ENCODE results near the gene CPSF4.
A peak's percentile ranks its signal among the peaks of the same experiment; 100 is the strongest.
"Not testable (repeated sequence)": the region's sequence is repeated elsewhere in the genome, so short reads cannot be mapped to it uniquely, and the experiment has no call there.

CPSF4 gene

DNA sequence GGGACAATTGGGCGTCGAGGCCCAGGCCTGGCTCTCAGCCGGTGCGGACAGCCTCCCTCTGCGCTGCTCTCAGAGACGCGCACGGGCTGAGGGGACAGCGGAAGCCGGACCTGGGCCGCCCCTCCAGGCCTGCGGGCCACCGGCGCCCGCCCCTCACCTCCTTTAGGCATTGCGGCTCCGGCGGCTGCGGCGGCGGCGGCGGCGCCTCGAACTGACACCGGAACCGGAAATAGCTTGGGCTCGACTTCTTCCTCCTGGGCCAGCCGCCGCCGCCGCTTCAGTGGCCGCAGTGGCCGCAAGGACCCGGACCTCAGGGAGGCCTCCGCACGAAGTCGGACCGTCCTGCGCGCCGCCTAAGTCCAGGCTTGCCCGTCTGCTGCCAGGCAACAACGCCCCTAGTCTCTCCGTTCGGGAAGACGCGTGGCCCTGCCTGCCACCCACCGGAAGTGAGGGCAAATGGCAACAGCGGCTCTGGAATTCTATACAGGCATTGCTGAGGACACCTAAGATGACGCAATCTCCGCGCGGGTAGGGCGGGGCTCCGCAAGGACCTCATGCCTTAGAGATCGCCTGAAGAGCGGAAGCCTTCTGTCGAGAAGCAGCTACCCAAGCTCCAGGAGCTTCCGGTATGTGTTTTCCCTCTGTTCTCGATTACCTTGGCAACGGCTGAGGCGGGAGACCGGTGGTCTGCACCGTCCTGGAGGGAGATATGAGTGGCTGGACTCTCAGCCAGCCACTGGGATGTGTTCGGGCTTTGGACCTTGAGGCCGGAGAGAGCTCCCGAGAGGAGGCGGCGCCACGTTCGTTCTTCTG, 30.2 kb upstream of the CPSF4 start, which contains the start of the genes BUD31 and PDAP1:
Gene BUD31 (plus strand): TSS at position 591 of the 813 bp plus-strand sequence. CDS start 2,124 bp downstream, outside the sequence.
Gene PDAP1 (minus strand): TSS at position 219 of the 813 bp plus-strand sequence. CDS start 49 bp downstream, at position 170.
- DNase-seq (ENCODE audit: low spot score), result peak; percentile 96

DNA sequence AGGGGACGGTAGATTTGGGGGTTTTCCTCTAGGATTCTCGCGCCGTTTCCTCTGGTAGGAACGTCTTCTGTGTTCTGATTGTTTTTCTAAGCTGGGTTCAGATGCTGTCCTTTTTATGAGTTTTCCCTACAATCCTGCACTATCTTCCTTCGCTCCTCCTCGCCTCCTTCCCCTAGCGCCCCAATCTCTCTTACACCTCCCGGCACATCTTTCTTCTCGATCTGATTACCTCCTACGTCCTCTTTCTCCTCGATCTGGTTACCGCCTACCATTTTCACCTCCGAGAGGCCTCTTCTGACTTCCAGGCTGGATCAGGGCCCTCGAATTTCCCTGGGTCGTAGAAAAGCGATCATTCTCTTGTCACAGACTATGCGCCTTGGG, 29.6 kb upstream of the CPSF4 start:
- no peak for DNase-seq (ENCODE audit: low spot score)

DNA sequence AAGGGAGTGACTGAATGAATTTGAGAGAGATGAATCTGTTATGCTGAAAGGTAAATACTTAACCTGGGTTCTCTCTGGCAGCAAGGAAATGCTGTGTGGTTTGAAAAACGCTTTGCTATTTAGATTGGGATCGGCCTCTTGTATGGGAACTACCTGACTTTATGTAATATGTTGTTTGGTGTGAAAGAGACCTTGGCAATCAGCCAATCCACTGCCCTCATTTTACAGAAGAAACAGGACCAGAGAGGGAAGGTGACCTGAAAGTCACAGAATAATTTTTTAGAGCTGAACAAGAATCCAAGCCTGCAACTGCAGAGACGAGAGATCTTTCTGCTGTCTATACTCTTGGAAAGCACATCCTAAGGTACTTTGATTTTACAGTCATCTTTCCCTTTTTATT, 28.9 kb upstream of the CPSF4 start:
- no peak for DNase-seq (ENCODE audit: low spot score)

DNA sequence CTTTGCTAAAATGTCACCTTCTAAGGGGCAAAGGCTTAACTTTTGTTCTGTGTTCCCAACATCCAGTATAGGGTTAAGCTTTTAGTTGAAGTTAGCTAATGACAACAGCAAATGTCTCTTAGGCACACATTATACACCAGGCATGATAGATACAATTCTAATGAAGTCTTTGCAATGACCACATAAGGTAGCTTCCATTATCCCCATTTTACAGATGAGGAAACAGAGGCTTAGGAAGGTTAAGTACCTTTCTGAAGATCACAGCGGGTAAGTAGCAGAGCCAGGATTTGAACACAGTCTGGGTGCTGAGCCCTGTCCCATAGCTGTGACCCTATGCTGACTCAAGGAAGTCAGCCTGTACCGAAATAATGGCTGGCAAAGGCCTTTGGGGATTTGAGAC, 28.1 kb upstream of the CPSF4 start:
- DNase-seq (ENCODE audit: low spot score), result no peak

DNA sequence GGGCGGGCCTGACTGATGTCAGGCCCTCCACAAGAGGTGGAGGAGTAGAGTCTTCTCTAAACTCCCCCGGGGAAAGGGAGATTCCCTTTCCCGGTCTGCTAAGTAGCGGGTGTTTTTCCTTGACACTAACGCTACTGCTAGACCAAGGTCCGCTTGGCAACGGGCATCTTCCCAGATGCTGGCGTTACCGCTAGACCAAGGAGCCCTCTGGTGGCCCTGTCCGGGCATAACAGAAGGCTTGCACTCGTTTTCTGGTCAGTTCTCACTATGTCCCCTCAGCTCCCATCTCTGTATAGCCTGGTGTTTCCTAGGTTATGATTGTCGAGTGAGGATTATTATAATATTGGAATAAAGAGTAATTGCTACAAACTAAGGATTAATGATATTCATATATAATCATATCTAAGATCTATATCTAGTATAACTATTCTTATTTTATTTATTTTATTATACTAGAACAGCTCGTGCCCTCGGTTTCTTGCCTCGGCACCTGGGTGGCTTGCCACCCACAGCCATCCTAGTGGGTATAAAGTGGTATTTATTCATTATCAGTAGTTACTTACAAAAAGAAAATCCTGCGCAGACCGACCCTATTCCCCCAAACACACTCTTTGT, 23.1 kb upstream of the CPSF4 start:
- peak; percentile 63 for DNase-seq (ENCODE audit: low spot score)

DNA sequence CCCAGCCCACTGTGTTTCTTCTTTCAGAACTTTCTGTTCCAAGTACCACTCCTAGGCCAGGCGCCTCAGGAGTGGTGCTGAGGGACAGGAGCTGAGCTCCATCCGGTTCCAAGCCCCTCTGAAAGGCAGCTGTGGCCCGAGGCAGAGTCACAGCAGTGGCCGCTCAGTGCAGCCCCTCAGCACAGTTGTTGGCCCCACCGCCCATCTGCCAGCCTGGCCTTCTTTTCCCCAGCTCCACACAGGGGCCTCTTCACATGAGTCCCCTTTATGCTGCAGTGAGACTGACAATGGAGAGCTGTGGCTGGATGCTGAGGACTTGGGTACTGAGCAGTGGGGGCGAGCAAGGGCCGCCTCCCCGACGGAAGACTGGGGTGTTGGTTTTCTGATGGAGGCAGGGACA, 20.5 kb upstream of the CPSF4 start:
- no peak for DNase-seq (ENCODE audit: low spot score)

DNA sequence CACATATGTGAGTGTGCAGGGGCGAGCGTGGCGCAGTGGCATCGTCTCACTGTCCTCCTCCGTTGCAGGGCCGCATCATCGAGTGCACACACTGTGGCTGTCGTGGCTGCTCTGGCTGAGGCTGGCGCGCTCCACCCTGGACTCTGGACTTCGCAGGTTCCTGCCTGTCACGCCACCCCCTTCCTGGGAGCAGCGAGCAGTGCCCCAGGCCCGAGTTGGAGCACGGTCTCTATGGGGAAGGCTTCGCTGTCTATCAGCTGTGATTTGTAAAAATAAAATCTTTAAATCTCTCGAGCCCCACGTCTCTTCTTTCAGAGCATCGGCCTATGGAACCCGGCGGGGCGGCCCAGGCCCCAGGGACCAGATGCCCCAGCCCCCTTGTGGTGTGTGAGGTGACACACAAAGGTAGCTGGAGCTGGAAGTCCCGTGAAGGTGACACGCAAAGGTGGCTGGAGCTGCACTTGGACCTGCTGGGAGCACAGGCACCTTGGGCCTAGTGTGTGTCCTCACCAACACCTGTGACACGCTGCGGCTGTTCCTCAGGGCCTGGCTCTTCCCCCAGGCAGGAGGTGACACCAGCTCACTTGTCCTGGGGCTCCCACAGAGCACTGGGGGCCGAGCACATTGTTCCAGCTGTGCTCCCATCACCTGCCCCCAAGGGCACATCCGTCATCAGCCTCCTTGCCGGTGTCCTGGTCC, 19.3 kb upstream of the CPSF4 start:
- no peak for DNase-seq (ENCODE audit: low spot score)

DNA sequence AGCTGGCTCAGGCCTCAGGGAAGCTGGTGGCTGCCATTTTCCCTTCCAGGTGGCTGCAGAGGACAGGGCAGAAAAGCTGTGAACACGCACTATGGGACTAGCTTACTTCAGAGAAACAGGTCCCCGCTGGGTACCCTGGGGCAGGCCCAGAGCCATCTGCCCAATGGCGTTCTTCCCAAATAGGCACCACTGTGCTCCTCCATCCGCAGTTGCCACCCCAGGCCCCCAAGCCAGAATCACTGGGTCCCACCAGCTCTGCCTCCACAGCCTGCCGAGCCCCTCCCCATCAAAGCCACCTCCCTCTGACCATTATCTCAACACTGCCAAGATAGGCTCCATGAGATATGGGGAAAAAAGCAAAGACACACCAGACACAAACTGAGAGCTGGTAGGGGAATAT, 18.5 kb upstream of the CPSF4 start:
- no peak for DNase-seq (ENCODE audit: low spot score)

DNA sequence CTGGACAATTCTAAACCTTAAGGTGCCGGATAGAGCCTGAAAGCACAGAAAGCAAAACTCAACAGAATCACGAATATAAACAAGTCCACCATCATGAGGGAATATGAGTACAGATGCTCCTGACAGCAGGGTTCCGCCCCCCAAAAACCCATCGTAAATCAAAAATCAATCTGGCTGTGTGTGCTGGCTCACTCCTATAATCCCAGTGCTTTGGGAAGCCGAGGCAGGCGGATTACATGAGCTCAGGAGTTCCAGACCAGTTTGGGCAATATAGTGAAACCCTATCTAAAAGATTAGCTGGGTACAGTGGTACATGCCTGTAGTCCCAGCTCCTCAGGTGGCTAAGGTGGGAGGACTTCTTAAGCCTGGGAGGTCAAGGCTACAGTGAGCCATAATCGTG, 17.8 kb upstream of the CPSF4 start:
- DNase-seq (ENCODE audit: low spot score), result no peak

DNA sequence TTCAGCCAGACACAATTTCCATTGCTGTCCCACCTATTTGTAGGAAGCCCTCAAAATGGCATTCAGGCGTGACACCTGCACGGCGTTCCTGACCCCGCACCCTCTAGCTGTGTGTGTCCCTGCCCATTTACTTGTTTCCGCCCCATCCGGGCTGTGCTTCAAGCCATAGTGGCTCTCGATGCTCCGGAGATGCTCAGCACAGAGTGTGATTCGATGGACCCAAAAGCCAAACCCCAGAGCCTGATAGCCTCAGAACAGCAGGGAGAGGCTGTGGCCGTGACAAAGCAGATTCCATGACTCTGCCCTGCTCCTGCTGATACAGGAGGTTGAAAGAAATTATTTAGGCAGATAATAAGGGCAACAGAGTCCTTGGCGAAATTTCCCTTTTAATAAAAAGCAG, 16.6 kb upstream of the CPSF4 start:
- DNase-seq (ENCODE audit: low spot score), result no peak

DNA sequence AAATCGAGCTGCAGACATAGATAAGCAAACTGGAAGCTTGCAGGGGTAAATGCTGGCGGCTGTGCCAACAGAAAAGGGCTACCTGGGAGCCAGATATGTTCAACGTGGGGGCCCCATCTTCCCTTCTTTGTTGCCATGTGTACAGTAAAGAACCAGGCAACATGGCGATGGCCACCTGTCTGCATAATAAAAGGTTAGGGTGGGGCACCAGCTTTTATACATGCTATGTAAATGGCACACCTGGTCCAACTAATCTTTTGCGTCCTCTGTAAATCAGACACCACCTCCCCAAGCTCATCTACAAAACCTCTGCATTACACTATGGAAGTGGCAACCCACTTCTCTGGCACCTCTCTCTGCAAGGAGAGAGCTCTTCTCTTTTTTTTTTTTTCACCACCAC, 16.1 kb upstream of the CPSF4 start:
- DNase-seq (ENCODE audit: low spot score), result no peak

DNA sequence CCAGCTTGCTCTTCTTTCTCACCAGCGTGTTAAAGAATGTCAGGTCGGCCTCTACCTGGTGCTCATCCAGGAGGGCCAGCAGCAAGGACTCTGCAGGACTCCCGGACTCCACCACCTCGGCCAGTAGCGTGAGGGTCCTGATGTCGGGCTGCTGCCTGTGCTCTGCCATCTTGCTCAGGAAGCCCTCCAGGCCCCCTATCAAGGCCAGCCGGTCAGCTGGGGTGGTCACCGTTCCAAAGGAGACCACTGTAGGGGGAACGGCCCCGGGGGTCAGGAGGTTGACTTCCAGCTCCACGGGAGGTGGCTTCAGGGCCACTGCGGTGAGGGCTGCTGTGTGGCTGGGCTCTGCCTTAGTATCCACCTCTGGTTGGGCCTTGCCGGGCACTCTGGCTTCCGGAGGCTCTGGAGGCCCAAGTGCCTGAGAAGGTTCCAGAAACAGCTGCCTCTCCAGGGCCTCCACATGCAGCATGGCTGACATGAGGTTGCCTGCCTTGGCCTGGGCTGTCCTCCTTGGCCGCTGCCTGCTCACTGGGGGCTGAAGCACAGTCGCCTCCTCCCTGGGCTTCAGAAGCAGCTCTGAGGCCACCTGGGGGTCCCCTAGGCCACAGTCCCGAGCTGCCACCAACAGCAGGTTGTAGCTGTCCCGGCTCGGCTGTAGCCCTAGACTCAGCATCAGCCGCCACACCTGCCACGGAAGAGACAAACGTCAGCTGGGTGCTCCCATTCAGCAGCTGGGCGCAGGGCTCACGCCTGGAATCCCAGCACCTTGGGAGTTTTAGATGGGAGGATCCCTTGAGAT, 13.6 kb upstream of the CPSF4 start:
- DNase-seq (ENCODE audit: low spot score), result no peak

DNA sequence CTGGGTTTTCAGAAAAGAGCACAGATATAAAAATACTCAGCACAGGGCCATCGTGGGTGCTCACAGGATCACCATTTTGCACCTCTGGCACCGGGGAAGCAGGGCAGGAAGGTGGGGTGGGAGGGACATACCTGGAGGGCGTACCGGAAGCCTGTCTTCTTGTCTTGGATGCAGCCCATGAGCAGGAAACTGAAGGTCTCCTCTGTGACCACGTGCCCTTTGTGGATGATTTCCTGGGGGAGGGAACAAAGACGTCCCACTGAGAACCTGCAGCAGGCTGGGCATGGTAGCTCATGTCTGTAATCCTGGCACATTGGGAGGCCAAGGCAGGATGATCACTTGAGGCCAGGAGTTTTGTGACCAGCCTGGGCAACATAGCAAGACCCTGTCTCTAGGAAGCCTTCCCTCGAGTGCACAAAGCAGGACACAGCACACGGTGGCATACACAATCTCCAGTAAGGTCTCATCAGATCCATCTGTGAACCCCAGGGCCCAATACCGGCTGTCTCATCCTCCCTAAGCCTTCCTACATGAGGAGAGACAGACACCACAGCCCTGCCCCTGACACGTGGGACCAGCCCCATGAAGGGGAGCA, 9.7 kb upstream of the CPSF4 start:
- no peak for DNase-seq (ENCODE audit: low spot score)

DNA sequence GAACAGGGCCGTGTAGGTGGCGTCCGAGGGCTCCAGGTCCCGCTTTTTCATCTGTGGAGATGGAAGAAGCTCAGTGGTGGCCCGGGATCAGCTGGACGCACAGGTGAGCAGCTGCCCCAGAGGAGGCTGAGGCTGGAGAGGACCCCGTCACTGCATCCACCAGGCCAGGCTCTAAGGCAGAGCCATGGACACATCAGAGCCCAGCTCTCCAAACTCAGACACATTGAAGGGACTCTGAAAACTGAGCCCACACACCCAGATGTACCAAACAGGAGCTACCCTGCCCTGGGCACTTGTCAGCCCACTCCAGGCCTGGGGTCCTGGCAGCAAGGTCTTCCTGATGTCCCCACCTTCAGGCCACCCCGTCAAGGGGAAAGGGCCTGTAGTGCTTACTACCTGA, 9.0 kb upstream of the CPSF4 start:
- DNase-seq (ENCODE audit: low spot score), result no peak

DNA sequence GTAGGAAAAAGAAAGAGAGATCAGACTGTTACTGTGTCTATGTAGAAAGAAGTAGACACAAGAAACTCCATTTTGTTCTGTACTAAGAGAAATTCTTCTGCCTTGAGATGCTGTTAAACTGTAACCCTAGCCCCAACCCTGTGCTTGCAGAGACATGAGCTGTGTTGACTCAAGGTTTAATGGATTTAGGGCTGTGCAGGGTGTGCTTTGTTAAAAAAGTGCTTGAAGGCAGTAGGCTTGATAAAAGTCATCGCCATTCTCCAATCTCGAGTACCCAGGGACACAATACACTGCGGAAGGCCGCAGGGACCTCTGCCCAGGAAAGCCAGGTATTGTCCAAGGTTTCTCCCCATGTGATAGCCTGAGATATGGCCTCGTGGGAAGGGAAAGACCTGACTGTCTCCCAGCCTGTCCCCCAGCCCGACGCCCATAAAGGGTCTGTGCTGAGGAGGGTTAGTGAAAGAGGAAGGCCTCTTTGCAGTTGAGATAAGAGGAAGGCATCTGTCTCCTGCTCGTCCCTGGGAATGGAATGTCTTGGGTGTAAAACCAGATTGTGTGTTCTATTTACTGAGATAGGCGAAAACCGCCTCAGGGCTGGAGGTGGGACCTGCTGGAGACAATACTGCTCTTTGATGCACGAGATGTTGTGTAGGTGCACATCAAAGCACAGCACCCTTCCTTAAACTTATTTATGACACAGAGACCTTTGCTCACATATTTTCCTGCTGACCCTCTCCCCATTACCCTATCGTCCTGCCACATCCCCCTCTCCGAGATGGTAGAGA, 6.8 kb upstream of the CPSF4 start:
- not testable (repeated sequence) for DNase-seq (ENCODE audit: low spot score)

DNA sequence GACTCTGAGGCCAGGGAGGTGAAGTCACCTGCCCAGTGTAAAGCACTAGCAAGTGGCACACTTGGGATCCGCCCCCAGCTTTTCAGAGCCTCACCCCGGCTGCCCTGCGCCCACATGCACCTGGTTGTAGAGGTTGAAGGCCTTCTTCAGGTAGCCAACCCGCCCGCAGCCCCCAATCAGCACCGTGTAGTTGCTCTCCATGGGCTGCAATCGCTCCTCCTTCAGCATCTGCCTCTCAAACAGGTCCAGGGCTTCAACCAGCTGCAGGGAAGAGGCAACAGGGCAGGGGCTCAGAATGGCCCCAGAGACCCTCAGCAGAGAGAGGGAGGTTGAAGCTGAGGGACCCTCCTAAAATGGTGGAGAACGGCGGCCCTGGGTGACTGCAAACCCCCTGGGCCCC, 5.6 kb upstream of the CPSF4 start:
- no peak for DNase-seq (ENCODE audit: low spot score)

DNA sequence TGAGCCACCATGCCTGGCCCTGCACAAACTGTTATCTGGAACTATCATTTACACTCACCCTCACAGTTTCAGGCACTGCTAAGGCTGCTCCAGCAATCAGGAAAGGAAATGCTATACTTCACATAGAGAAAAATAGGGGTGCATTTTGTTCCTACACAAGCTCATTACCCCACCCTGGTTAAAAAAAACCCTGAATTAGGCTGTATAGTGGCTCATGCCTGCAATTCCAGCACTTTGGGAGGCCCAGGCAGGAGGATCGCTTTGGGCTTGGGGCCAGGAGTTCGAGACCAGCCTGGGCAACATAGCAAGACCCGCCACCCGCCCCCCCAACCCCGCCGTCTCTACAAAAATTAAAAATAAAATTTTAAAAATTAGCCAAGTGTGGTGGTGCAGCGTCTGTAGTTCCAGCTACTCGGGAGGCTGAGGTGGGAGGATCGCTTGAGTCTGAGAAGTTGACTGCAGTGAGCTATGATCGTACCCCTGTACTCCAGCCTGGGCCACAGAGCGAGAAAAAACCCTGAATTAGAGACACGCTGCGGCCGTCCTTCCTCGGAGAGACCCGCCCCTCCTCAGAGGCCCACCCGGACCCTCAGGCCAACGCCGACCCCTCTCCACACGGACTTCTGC, 684 bp upstream of the CPSF4 start:
- DNase-seq (ENCODE audit: low spot score), result no peak

DNA sequence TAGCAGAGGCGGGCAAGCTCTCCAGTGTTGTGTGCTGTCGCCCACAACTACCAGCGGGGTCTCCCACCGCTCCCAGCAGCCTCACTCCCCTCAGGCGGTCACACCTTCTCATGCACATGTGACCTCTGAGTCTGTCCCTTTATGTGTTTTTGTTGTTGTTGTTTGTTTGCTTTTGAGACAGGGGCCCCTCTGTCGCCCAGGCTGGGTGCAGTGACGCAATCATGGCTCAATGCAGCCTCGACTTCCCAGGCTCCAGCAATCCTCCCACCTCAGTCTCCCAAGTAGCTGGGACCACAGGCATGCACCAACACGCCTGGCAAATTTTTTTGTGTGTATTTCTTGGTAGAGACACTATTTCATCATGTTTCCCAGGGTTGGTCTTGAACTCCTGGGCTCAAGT, 1.5 kb downstream of the CPSF4 start:
- no peak for DNase-seq (ENCODE audit: low spot score)

DNA sequence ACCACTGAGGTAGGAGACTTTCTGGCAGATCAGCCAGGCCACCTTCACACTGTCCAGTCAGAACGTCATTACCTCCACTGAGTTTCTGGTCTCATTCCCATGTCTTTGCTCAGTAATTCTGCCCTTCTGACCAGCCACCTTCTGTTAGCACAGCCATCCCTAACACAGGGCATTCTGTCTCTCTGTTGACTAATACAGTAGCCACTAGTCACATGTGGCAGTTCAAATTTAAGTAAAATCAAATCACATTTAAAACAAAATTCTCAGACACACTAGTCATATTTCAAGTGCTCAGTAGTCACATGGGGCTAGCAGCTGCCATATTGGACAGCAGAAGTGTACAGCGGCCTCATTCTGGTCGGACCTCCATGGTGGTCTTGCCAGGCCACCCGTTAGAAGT, 7.4 kb downstream of the CPSF4 start:
- DNase-seq (ENCODE audit: low spot score), result no peak

DNA sequence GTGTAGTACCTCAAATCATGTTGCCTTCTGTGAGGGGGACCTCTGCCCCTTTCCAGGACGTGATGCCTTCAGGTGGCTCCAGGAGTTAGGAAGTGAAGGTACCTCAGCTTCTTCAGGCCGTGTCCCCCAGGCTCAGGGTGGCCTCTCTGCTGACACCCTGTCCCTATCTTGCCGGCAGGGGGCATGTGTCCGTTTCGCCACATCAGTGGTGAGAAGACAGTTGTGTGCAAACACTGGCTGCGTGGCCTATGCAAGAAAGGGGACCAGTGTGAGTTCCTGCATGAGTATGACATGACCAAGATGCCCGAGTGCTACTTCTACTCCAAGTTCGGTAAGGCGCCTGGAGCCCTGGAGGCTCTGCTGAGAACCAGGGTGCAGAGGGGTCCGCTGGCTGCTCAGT, 9.2 kb downstream of the CPSF4 start:
- no peak for DNase-seq (ENCODE audit: low spot score)

DNA sequence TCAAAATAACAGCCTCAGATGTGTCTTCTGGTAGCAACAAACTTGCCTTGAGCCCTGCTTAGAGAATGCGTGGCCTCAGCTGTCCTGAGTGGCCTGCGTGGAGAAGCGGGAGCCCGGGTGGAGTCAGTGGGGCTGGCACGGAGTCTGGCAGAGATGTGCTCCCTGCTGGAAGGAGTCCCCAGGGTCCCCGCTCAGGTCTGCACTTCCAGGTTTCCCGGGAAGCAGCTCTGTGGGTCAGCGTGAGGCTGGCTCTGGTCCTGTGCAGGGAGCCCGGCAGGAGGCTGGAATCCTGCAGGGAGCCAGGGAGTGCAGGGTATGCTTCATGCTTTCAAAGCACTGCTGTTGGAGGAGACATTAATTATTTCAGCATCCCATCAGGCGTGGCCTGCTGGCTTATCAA, 10.1 kb downstream of the CPSF4 start:
- DNase-seq (ENCODE audit: low spot score), result no peak

Measured in LoVo (cell line).